Endodermal cell (in vitro differentiated cells): ENCODE results near the gene SSTR1. TPM values are rescaled to one million over a fixed set of nuclear protein-coding genes. Genes with fewer than 3 reads are reported as not detected.

Experiments used
- DNase-seq: peaks from one replicate; pipeline ENCODE4 v3.0.0-alpha.2; 2017
- H3K27ac ChIP-seq: 2 replicates; pipeline ENCODE4 v1.5.1; 2013; ENCODE audit warnings: mild to moderate bottlenecking, low read depth, low read length, moderate library complexity
- H3K27me3 ChIP-seq: 2 replicates; pipeline ENCODE4 v1.6.1; 2013; ENCODE audit warnings: mild to moderate bottlenecking, low read length, moderate library complexity; ENCODE audit not compliant: insufficient read depth, control insufficient read depth, poor library complexity, severe bottlenecking
- H3K36me3 ChIP-seq: 2 replicates; pipeline ENCODE4 v1.7.0; 2013; ENCODE audit warnings: mild to moderate bottlenecking, low read length, moderate library complexity; ENCODE audit not compliant: control insufficient read depth, insufficient read depth
- H3K4me1 ChIP-seq: one replicate; pipeline ENCODE4 v1.7.0; 2013; ENCODE audit warnings: low read length; ENCODE audit not compliant: control insufficient read depth, insufficient read depth
- H3K4me3 ChIP-seq: 2 replicates; pipeline ENCODE4 v1.5.1; 2013; ENCODE audit warnings: mild to moderate bottlenecking, low read length, moderate library complexity
- H3K9ac ChIP-seq: 2 replicates; pipeline ENCODE4 v1.6.1; 2013; ENCODE audit warnings: mild to moderate bottlenecking, low read length, moderate library complexity; ENCODE audit not compliant: poor library complexity, severe bottlenecking; ENCODE audit errors: extremely low read depth
- H3K9me3 ChIP-seq: 2 replicates; pipeline ENCODE4 v1.6.1; 2013; ENCODE audit warnings: mild to moderate bottlenecking, low read length, moderate library complexity; ENCODE audit not compliant: control insufficient read depth
- H3K27ac Mint-ChIP-seq: 2 replicates; pipeline ENCODE4 v1.8.0; 2020; ENCODE audit warnings: mixed read lengths
- H3K27me3 Mint-ChIP-seq: 2 replicates; pipeline ENCODE4 v1.8.0; 2021; ENCODE audit warnings: mild to moderate bottlenecking, mixed read lengths; ENCODE audit not compliant: insufficient read depth
- H3K36me3 Mint-ChIP-seq: 2 replicates; pipeline ENCODE4 v1.8.0; 2020; ENCODE audit warnings: low read depth, mixed read lengths
- H3K4me1 Mint-ChIP-seq: 2 replicates; pipeline ENCODE4 v1.8.0; 2020; ENCODE audit warnings: mixed read lengths
- H3K4me3 Mint-ChIP-seq: 2 replicates; pipeline ENCODE4 v1.8.0; 2020; ENCODE audit warnings: mild to moderate bottlenecking, moderate library complexity, mixed read lengths
- H3K9me3 Mint-ChIP-seq: 2 replicates; pipeline ENCODE4 v1.8.0; 2020; ENCODE audit warnings: mild to moderate bottlenecking, mixed read lengths
- WGBS, 2 experiments: methylation state at CpG; one replicate each; pipeline versions ENCODE4 v1.1.5 to v1.1.7; 2013; ENCODE audit warnings: missing lambda C conversion rate in 2 of 2, mixed read lengths in 1 of 2; ENCODE audit not compliant: insufficient coverage in 1 of 2, insufficient read length in 1 of 2; 5-methylcytosine and 5-hydroxymethylcytosine counted together
- total RNA-seq, 2 donors: library from RNA; stranded (reverse); fragmentation: NEBNext Ultra II Directional in 1 of 2; extraction: Animal tissue kit (Norgen Biotek cat#: 25700) in 1 of 2; gene quantifications; 2 replicates in 1 of 2; 3 replicates in 1 of 2; pipeline ENCODE4 v1.2.1, GENCODE V29; 2021
- TF ChIP-seq, protein P1 (sequence below): fragments of 200-600 bp; sonication (generic); conservative IDR thresholded peaks from 2 replicates; pipeline ENCODE4 v1.5.0; 2021; ENCODE audit warnings: antibody characterized with exemption, mild to moderate bottlenecking

Gene SSTR1
- total RNA-seq, 2 donors from 2014 or later = 0.69 to 1.2 TPM

DNA sequence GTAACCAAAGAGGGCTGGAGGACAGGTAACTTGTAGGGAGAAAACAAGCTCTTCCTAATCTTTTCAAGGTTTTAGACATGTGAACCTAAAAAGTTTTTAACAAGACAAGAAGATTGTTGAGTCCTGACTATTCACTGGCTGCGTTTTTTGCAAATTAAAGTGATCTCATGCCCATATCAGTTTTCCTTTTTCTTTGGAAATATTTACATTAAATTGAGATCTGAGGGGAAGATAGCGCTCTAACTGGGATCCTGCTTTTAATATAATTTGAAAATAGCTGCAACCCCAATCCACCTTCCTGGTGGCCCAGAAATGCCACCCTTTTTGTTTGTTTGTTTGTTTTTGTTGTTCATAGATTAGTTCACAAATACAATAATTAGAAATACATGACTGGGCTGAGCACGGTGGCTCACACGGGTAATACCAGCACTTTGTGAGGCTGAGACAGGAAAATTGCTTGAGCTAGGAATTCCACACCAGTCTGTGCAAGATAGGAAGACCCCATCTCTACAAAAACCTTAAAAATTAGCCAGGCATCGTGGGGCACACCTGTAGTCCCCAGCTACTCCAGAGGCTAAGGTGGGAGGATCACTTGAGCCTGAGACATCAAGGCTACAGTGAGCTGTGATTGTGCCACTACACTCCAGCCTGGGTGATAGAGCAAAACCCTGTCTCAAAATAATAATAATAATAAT lies 2.4 kb upstream of the SSTR1 start:
- Mint-ChIP-seq H3K4me3 (no peak overlapping the region), H3K9me3 (peaks cover 16% of the 10 kb centered on the region), H3K27ac (no peak overlapping the region), H3K27me3 (peaks cover 50% of the 10 kb centered on the region), H3K36me3 (peaks cover 5% of the 10 kb centered on the region), H3K4me1 (peaks cover 21% of the 10 kb centered on the region)
- no peaks in the 10 kb centered on the region for H3K4me1 ChIP-seq
- H3K9ac ChIP-seq = no peak overlapping the region
- 78 to 90% methylated on average over 2 to 5 of the region's 5 CpGs for WGBS, 2 experiments
- H3K27me3 ChIP-seq = peaks cover 49% of the 10 kb centered on the region
- no peak for DNase-seq
- H3K36me3 ChIP-seq = no peaks in the 10 kb centered on the region
- H3K9me3 ChIP-seq = peaks cover 12% of the 10 kb centered on the region
- TF ChIP-seq, protein P1, sequence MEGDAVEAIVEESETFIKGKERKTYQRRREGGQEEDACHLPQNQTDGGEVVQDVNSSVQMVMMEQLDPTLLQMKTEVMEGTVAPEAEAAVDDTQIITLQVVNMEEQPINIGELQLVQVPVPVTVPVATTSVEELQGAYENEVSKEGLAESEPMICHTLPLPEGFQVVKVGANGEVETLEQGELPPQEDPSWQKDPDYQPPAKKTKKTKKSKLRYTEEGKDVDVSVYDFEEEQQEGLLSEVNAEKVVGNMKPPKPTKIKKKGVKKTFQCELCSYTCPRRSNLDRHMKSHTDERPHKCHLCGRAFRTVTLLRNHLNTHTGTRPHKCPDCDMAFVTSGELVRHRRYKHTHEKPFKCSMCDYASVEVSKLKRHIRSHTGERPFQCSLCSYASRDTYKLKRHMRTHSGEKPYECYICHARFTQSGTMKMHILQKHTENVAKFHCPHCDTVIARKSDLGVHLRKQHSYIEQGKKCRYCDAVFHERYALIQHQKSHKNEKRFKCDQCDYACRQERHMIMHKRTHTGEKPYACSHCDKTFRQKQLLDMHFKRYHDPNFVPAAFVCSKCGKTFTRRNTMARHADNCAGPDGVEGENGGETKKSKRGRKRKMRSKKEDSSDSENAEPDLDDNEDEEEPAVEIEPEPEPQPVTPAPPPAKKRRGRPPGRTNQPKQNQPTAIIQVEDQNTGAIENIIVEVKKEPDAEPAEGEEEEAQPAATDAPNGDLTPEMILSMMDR = no peak
- no peak overlapping the region for H3K4me3 ChIP-seq
- no peak overlapping the region for H3K27ac ChIP-seq

DNA sequence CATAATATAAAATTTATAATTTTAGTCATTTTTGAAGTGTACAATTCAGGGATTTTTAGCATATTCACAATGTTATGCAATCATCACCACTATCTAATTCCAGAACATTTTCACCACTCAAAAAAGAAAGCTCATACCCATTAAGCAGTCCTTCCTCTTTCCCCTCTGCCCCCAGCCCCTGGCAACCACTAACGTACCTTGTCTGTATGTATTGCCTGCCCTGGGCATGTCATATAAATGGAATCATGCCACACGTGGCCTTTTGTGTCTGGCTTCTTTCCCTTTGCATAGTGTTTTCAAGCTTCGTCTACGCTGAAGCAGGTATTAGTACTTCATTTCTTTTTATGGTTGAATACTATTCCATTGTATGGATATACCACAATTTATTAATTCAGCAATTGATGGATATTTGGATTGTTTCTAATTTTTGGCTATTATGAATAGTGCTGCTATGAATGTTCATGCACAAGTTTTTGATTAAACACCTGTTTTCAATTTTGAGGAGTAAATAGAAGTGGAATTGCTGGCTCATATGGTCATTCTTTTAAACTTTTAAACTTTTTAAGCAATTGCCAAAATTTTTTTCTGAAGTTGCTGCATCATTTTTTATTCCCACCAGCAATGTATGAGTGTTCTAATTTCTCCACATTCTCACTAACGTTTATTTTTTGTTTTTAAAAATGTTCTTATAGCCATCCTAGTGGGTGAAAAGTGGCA lies 1.6 kb upstream of the SSTR1 start:
- Histone ChIP-seq H3K4me3 (no peak overlapping the region), H3K9me3 (peaks cover 12% of the 10 kb centered on the region), H3K27me3 (peaks cover 57% of the 10 kb centered on the region), H3K9ac (no peak overlapping the region), H3K36me3 (no peaks in the 10 kb centered on the region), H3K27ac (no peak overlapping the region), H3K4me1 (no peaks in the 10 kb centered on the region)
- DNase-seq = no peak
- no peak overlapping the region for H3K27ac Mint-ChIP-seq
- WGBS, 2 experiments = 79 to 100% methylated on average over 2 to 3 of the region's 5 CpGs
- TF ChIP-seq, protein P1 = no peak
- H3K4me3 Mint-ChIP-seq = no peak overlapping the region
- H3K9me3 Mint-ChIP-seq = peaks cover 16% of the 10 kb centered on the region
- H3K4me1 Mint-ChIP-seq = peaks cover 26% of the 10 kb centered on the region
- peaks cover 5% of the 10 kb centered on the region for H3K36me3 Mint-ChIP-seq
- H3K27me3 Mint-ChIP-seq = peaks cover 58% of the 10 kb centered on the region

DNA sequence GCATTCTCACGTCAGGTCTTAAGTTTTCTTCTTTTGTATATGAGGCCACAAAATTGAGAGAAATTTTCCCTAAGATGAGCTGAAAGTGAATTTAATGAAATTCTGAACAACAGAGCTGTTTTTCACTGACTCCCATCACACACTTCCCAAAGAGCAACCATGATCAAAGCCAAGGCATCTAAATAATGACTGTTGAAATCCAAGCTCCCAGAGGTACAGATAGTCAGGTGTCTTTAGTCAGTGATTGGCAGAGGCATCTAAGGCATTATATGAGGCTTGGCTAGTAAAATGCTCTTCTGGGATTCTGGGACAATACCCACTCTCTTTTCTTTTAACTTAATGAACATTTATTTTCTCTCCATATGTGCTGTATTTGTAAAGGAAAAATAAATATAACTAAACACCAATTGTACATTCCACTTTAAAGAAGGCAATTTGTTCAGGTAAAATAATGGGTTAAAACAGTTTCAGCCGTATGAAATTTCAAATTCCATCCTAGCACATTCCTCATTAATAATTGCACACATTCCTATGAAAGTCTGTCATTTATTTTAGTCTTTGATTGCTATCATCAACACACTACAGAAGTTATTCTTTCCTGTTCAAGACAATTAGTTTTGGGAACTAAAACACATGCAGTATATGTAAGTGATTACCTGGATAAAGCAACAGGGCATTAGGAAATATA lies 871 bp upstream of the SSTR1 start:
- Histone ChIP-seq H3K9ac (no peak overlapping the region), H3K27ac (no peak overlapping the region), H3K27me3 (peaks cover 65% of the 10 kb centered on the region), H3K9me3 (peaks cover 12% of the 10 kb centered on the region), H3K4me3 (no peak overlapping the region), H3K4me1 (no peaks in the 10 kb centered on the region), H3K36me3 (no peaks in the 10 kb centered on the region)
- H3K4me1 Mint-ChIP-seq = peaks cover 28% of the 10 kb centered on the region
- no peak for DNase-seq
- WGBS, 2 experiments = 86 to 91% methylated on average over 1 to 2 of the region's 2 CpGs
- H3K36me3 Mint-ChIP-seq = peaks cover 5% of the 10 kb centered on the region
- no peak overlapping the region for H3K27ac Mint-ChIP-seq
- peaks cover 16% of the 10 kb centered on the region for H3K9me3 Mint-ChIP-seq
- H3K27me3 Mint-ChIP-seq = peaks cover 65% of the 10 kb centered on the region
- no peak overlapping the region for H3K4me3 Mint-ChIP-seq
- TF ChIP-seq, protein P1 = no peak
